ENCODE data around the gene COQ8B.
A peak's percentile ranks its signal among the peaks of the same experiment; 100 is the strongest.

Gene COQ8B

DNA sequence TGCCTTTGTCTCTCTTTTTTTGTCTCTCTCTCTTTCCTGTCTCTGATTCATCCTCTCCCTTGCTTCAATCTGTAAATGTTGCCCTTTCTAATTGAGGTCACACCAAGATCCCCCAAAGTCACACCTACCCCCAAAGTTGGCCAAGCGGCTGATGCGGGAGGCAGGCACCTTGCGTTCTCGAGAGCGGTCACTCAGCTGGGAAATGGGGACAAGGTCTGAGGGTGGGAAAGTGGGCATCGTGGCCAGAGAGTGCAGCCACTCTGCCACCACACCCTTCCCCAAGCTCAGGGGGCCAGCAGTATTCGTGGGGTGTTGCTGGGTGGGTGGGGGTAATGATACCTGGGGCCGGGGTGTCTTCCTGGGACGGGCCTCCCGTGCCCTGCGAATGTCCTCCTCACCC lies 2.7 kb downstream of the COQ8B start:
- H3K4me3 ChIP-seq (ENCODE audit: low read depth, low read length, poor library complexity, severe bottlenecking) = peak overlapping the region; percentile 95
- H3K9ac ChIP-seq (ENCODE audit: low read length) = no peak overlapping the region; the same call in 1 of the 2 replicates
- peak overlapping the region; percentile 88 for H3K4me2 ChIP-seq (ENCODE audit: low read length)
- H3K4me1 ChIP-seq (ENCODE audit: insufficient read depth, low read length, severe bottlenecking) = peaks cover 37% of the 10 kb centered on the region
- H3K27ac ChIP-seq (ENCODE audit: low read depth, low read length, poor library complexity, severe bottlenecking) = no peak overlapping the region
- no peaks in the 10 kb centered on the region for H4K20me1 ChIP-seq (ENCODE audit: insufficient read depth, low read length)
- H3K27me3 ChIP-seq (ENCODE audit: insufficient read depth, low read length) = no peaks in the 10 kb centered on the region
- H3K9me3 ChIP-seq (ENCODE audit: low read length) = no peaks in the 10 kb centered on the region
- H3K36me3 ChIP-seq (ENCODE audit: insufficient read depth, low read length) = peaks cover 16% of the 10 kb centered on the region
- TF ChIP-seq EZH2 (IDR thresholded peaks at IDR 0.05; ENCODE audit: borderline replicate concordance, low read length) = no peak
- TF ChIP-seq, protein P1, sequence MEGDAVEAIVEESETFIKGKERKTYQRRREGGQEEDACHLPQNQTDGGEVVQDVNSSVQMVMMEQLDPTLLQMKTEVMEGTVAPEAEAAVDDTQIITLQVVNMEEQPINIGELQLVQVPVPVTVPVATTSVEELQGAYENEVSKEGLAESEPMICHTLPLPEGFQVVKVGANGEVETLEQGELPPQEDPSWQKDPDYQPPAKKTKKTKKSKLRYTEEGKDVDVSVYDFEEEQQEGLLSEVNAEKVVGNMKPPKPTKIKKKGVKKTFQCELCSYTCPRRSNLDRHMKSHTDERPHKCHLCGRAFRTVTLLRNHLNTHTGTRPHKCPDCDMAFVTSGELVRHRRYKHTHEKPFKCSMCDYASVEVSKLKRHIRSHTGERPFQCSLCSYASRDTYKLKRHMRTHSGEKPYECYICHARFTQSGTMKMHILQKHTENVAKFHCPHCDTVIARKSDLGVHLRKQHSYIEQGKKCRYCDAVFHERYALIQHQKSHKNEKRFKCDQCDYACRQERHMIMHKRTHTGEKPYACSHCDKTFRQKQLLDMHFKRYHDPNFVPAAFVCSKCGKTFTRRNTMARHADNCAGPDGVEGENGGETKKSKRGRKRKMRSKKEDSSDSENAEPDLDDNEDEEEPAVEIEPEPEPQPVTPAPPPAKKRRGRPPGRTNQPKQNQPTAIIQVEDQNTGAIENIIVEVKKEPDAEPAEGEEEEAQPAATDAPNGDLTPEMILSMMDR (IDR thresholded peaks at IDR 0.05; ENCODE audit: low read length) = no peak
- H3F3A ChIP-seq (ENCODE audit: insufficient read depth, low read length) = no peaks in the 10 kb centered on the region
- no peaks in the 10 kb centered on the region for H3K9me2 ChIP-seq (ENCODE audit: low read depth, low read length)
- peaks cover 2% of the 10 kb centered on the region; the same call in 1 of the 2 replicates for H3K79me2 ChIP-seq (ENCODE audit: insufficient read depth, low read length)
- H2AFZ ChIP-seq (ENCODE audit: low read length) = no peak overlapping the region

DNA sequence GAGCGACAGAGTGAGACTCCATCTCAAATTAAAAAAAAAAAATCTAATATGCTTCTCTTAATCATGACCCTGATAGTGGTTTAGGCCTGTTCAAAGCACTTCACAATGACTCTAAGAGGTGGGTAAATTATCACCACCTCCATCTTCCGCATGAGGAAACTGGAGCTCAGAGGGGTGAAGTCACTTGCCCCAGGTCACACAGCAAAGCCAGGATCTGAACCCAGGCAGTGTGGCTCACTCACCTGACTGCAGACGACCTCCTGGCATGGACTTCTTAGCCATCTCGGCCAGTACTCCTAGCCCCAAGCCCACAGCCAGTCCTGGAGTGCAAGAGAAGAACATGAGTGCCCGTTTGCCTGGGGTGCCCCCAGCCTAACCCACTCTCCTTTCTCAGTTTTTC lies 6.9 kb downstream of the COQ8B start:
- H3K4me3 ChIP-seq (ENCODE audit: low read depth, low read length, poor library complexity, severe bottlenecking) = no peak overlapping the region
- TF ChIP-seq EZH2 (IDR thresholded peaks at IDR 0.05; ENCODE audit: borderline replicate concordance, low read length) = no peak
- TF ChIP-seq, protein P1 (IDR thresholded peaks at IDR 0.05; ENCODE audit: low read length) = no peak
- no peak overlapping the region for H3K4me2 ChIP-seq (ENCODE audit: low read length)
- no peaks in the 10 kb centered on the region for H4K20me1 ChIP-seq (ENCODE audit: insufficient read depth, low read length)
- H3K9me3 ChIP-seq (ENCODE audit: low read length) = no peaks in the 10 kb centered on the region
- H3K9me2 ChIP-seq (ENCODE audit: low read depth, low read length) = no peaks in the 10 kb centered on the region
- no peak overlapping the region for H2AFZ ChIP-seq (ENCODE audit: low read length)
- peaks cover 8% of the 10 kb centered on the region for H3K4me1 ChIP-seq (ENCODE audit: insufficient read depth, low read length, severe bottlenecking)
- H3K36me3 ChIP-seq (ENCODE audit: insufficient read depth, low read length) = peaks cover 38% of the 10 kb centered on the region
- H3K27me3 ChIP-seq (ENCODE audit: insufficient read depth, low read length) = no peaks in the 10 kb centered on the region
- H3K79me2 ChIP-seq (ENCODE audit: insufficient read depth, low read length) = no peaks in the 10 kb centered on the region
- no peaks in the 10 kb centered on the region for H3F3A ChIP-seq (ENCODE audit: insufficient read depth, low read length)
- H3K9ac ChIP-seq (ENCODE audit: low read length) = no peak overlapping the region
- no peak overlapping the region for H3K27ac ChIP-seq (ENCODE audit: low read depth, low read length, poor library complexity, severe bottlenecking)

- H3K4me1 ChIP-seq (ENCODE audit: insufficient read depth, low read length, severe bottlenecking) = no peaks in the 10 kb centered on the region
- no peak overlapping the region for H3K9ac ChIP-seq (ENCODE audit: low read length)
- H3K9me2 ChIP-seq (ENCODE audit: low read depth, low read length) = no peaks in the 10 kb centered on the region
- H4K20me1 ChIP-seq (ENCODE audit: insufficient read depth, low read length) = no peaks in the 10 kb centered on the region
- H2AFZ ChIP-seq (ENCODE audit: low read length) = no peak overlapping the region
- no peak for TF ChIP-seq EZH2 (IDR thresholded peaks at IDR 0.05; ENCODE audit: borderline replicate concordance, low read length)
- TF ChIP-seq, protein P1 (IDR thresholded peaks at IDR 0.05; ENCODE audit: low read length) = no peak
- H3K79me2 ChIP-seq (ENCODE audit: insufficient read depth, low read length) = no peaks in the 10 kb centered on the region
- no peak overlapping the region for H3K27ac ChIP-seq (ENCODE audit: low read depth, low read length, poor library complexity, severe bottlenecking)
- H3K36me3 ChIP-seq (ENCODE audit: insufficient read depth, low read length) = peaks cover 50% of the 10 kb centered on the region
- no peak overlapping the region for H3K4me2 ChIP-seq (ENCODE audit: low read length)
- no peaks in the 10 kb centered on the region for H3K27me3 ChIP-seq (ENCODE audit: insufficient read depth, low read length)
- no peaks in the 10 kb centered on the region for H3K9me3 ChIP-seq (ENCODE audit: low read length)
- no peaks in the 10 kb centered on the region for H3F3A ChIP-seq (ENCODE audit: insufficient read depth, low read length)
- H3K4me3 ChIP-seq (ENCODE audit: low read depth, low read length, poor library complexity, severe bottlenecking) = no peak overlapping the region
These were observed 9.1 kb downstream of the COQ8B start for GRCh38 chr19:40707615-40708014.

All from OCI-LY1 (cell line).